Upper lobe of left lung (tissue), 6 donors: Measurements from ENCODE around the gene STX3. TPM values are rescaled to one million over a fixed set of nuclear protein-coding genes. Genes with fewer than 3 reads are reported as not detected.
"Not testable (repeated sequence)": the region's sequence is repeated elsewhere in the genome, so short reads cannot be mapped to it uniquely, and the experiment has no call there.

ENCODE experiments used
- ATAC-seq, 2 donors: fragments of 200-7000 bp; cut with Tn5 transposase; one replicate each; pipeline ENCODE4 v1.9.1; 2022; ENCODE audit warnings: mild to moderate bottlenecking in 2 of 2, moderate library complexity in 2 of 2; ENCODE audit not compliant: low FRiP score in 2 of 2
- DNase-seq, 2 donors: peaks; one replicate each; pipeline ENCODE4 v3.0.0-alpha.2; 2019 to 2020
- H3K27ac ChIP-seq, 4 donors: fragments of 200-600 bp; sonication (generic); one replicate each; pipeline ENCODE4 v1.5.1; 2016 to 2019
- H3K27me3 ChIP-seq, 4 donors: fragments of 200-600 bp; sonication (generic); one replicate each; pipeline ENCODE4 v1.5.1; 2017 to 2019
- H3K36me3 ChIP-seq, 4 donors: fragments of 200-600 bp; sonication (generic); one replicate each; pipeline ENCODE4 v1.5.1; 2016 to 2019
- H3K4me1 ChIP-seq, 4 donors: fragments of 200-600 bp; sonication (generic); one replicate each; pipeline ENCODE4 v1.5.1; 2018 to 2019
- H3K4me3 ChIP-seq, 4 donors: fragments of 200-600 bp; sonication (generic); one replicate each; pipeline ENCODE4 v1.5.1; 2017 to 2019; ENCODE audit warnings: mild to moderate bottlenecking in 2 of 4, moderate library complexity in 1 of 4
- H3K9me3 ChIP-seq, 4 donors: fragments of 200-600 bp; sonication (generic); one replicate each; pipeline ENCODE4 v1.5.1; 2018 to 2019
- CTCF ChIP-seq, 6 experiments: fragments of 450-650 bp in 4 of 6; fragments of 200-600 bp in 2 of 6; sonication (generic) in 2 of 6; IDR thresholded peaks; one replicate each; pipeline ENCODE4 v1.5.1; 2016 to 2019; ENCODE audit warnings: antibody characterized with exemption in 6 of 6
- EP300 ChIP-seq, 4 donors: sonication (generic); formaldehyde crosslinking; IDR thresholded peaks; one replicate each; pipeline ENCODE4 v1.5.1; 2017; ENCODE audit warnings: antibody characterized with exemption in 4 of 4, control low read depth in 2 of 4
- POLR2A ChIP-seq, 4 donors: fragments of 450-650 bp; IDR thresholded peaks; one replicate each; pipeline ENCODE4 v1.5.1; 2016 to 2017; ENCODE audit warnings: antibody characterized with exemption in 4 of 4, mild to moderate bottlenecking in 2 of 4
- POLR2AphosphoS5 ChIP-seq, 2 donors: sonication (generic); formaldehyde crosslinking; IDR thresholded peaks; one replicate each; pipeline ENCODE4 v1.5.1; 2017; ENCODE audit warnings: antibody characterized with exemption in 2 of 2
- WGBS, 2 donors: methylation state at CpG; one replicate each; pipeline ENCODE4 v1.1.5; 2017 to 2018; 5-methylcytosine and 5-hydroxymethylcytosine counted together
- total RNA-seq, 6 donors: library from RNA; depleted of rRNA in 4 of 6; stranded (reverse); fragments of >200 nt in 4 of 6; gene quantifications; one replicate each; pipeline versions ENCODE4 v1.1.0 to v1.2.1, GENCODE V29; 2016 to 2021
- donor health status: DM: no; HTN: no; CAD: no; lungs with moderate emphysema.
- donor health status: DM: no; HTN: yes; CAD: no; lungs with severe emphysema.

STX3 gene
- total RNA-seq, 6 donors from 2014 or later: 65.0 to 145 (median 135) TPM

DNA sequence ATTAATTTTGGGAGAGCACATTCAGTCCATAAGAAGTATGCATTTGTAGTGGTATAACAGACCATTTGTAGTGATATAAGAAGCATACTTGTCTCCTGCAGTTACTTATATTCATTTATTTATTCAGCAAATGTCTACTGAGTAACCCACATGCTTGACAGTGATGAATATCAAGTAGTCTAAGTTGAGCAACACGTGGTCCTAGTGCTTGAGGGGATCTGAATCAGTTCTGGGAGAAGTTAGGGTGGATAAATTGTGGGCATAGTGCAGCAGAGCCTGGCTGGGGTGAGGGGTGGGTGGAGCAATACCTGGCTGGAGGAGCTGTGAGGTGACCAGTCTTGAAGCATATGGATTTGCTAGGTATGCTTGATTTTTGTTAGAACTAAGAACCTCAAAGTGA lies 24.3 kb downstream of the STX3 start:
- Histone ChIP-seq H3K27me3 (no peaks in the 10 kb centered on the region), H3K4me3 (no peak overlapping the region), H3K9me3 (no peaks in the 10 kb centered on the region), H3K36me3 (peaks cover 4 to 35% (median 17%) of the 10 kb centered on the region in 4 donors), H3K4me1 (peaks cover 9 to 24% (median 17%) of the 10 kb centered on the region in 4 donors), H3K27ac (no peak overlapping the region)
- ATAC-seq (no peak), DNase-seq (no peak)
- WGBS, 2 donors: 33 to 50% methylated on average over 1 of the region's 1 CpG
- TF ChIP-seq POLR2AphosphoS5 (IDR thresholded peaks at IDR 0.05) (no peak), EP300 (IDR thresholded peaks at IDR 0.05) (no peak), POLR2A (IDR thresholded peaks at IDR 0.05) (no peak), CTCF (IDR thresholded peaks at IDR 0.05) (no peak)

DNA sequence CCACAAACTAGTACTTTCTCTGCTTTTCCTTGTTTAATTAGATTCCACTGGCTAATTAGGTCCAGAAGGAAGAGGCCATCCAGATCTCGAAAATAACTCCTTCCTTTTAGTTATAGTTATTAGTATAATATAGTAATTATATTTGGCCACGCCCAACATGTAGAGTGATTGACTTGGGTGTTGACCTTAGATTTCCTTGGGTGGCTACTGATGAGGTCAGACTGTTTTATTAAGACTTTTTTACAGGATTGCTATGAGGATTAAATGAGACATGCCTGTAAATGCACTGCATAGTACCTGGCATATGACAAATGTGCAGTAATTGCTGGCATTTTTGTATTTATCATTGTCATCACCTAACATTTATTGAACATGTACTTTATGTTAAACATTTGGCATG lies 26.9 kb downstream of the STX3 start:
- no peak for ATAC-seq
- H3K9me3 ChIP-seq: no peaks in the 10 kb centered on the region
- H3K4me3 ChIP-seq: no peak overlapping the region
- peaks cover 14 to 29% (median 16%) of the 10 kb centered on the region in 4 donors for H3K4me1 ChIP-seq
- no peaks in the 10 kb centered on the region for H3K27me3 ChIP-seq
- H3K36me3 ChIP-seq: peaks cover 0 to 13% (median 5%) of the 10 kb centered on the region in 4 donors
- H3K27ac ChIP-seq: no peak overlapping the region
- 74 to 81% methylated on average over 2 of the region's 2 CpGs for WGBS, 2 donors
- no peak for DNase-seq
- no peak for TF ChIP-seq POLR2A (IDR thresholded peaks at IDR 0.05)
- TF ChIP-seq CTCF (IDR thresholded peaks at IDR 0.05): no peak
- TF ChIP-seq EP300 (IDR thresholded peaks at IDR 0.05): no peak
- no peak for TF ChIP-seq POLR2AphosphoS5 (IDR thresholded peaks at IDR 0.05)

- DNase-seq (no peak), ATAC-seq (no peak)
- Histone ChIP-seq H3K36me3 (peaks cover 0 to 18% (median 3%) of the 10 kb centered on the region in 4 donors), H3K27ac (no peak overlapping the region), H3K9me3 (no peaks in the 10 kb centered on the region), H3K4me3 (no peak overlapping the region), H3K4me1 (peaks cover 18 to 28% (median 24%) of the 10 kb centered on the region in 4 donors), H3K27me3 (no peaks in the 10 kb centered on the region)
- TF ChIP-seq EP300 (IDR thresholded peaks at IDR 0.05) (no peak), CTCF (IDR thresholded peaks at IDR 0.05) (no peak), POLR2A (IDR thresholded peaks at IDR 0.05) (no peak), POLR2AphosphoS5 (IDR thresholded peaks at IDR 0.05) (no peak)
- WGBS, 2 donors: 79 to 80% methylated on average over 4 of the region's 4 CpGs
Measured at GRCh38 chr11:59783632-59784090, 28.5 kb downstream of the STX3 start.

DNA sequence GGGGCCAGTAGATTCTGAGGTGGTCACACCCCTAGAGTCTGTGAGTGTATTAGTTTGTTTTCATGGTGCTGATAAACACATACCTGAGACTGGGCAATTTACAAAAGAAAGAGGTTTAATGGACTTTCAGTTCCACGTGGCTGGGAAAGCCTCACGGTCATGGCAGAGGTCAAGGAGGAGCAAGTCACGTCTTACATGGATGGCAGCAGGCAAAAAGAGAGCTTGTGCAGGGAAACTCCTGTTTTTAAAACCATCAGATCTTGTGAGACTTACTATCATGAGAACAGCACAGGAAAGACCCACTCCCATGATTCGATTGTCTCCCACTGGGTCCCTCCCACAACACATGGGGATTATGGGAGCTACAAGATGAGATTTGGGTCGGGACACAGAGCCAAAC lies 29.3 kb downstream of the STX3 start:
- not testable (repeated sequence) for H3K27me3 ChIP-seq, H3K9me3 ChIP-seq, ATAC-seq, H3K4me3 ChIP-seq, DNase-seq
- peaks cover 18 to 28% (median 24%) of the 10 kb centered on the region in 4 donors for H3K4me1 ChIP-seq
- peak overlapping the region in 1 of 4 donors; percentile 21 for H3K27ac ChIP-seq
- 87 to 93% methylated on average over 5 of the region's 5 CpGs for WGBS, 2 donors
- peaks cover 0 to 26% (median 7%) of the 10 kb centered on the region in 4 donors for H3K36me3 ChIP-seq

DNA sequence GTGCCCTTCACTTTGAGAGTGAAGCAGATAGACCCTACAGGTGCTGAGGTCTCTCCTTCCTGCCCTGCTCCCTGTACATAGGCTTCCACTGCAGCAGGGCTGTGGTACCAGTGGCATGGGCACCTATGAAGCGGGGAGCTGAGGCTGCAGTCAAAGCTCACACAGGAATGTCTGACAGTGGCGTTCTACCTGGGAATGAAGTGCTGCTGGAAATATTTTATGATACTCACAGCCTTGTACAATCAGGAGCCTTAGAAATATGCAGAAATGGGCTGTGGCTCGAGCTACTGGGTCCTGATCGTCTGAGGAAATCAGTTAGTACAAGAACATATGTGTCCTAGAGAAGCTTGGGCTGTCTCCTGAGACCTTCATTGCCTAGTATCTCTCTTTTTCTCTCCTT lies 30.6 kb downstream of the STX3 start:
- ATAC-seq (no peak), DNase-seq (no peak)
- H3K27me3 ChIP-seq: no peaks in the 10 kb centered on the region
- H3K4me3 ChIP-seq: no peak overlapping the region
- peaks cover 20 to 31% (median 26%) of the 10 kb centered on the region in 4 donors for H3K4me1 ChIP-seq
- H3K27ac ChIP-seq: peak overlapping the region; percentile 0 to 80 (median 44)
- TF ChIP-seq POLR2A (IDR thresholded peaks at IDR 0.05): no peak
- TF ChIP-seq POLR2AphosphoS5 (IDR thresholded peaks at IDR 0.05): no peak
- no peak for TF ChIP-seq CTCF (IDR thresholded peaks at IDR 0.05)
- TF ChIP-seq EP300 (IDR thresholded peaks at IDR 0.05): no peak
- WGBS, 2 donors: 79 to 83% methylated on average over 3 to 4 of the region's 4 CpGs
- no peaks in the 10 kb centered on the region for H3K9me3 ChIP-seq
- H3K36me3 ChIP-seq: peaks cover 0 to 33% (median 10%) of the 10 kb centered on the region in 4 donors
